Measurements from ENCODE around the gene KLHL2. TPM values are rescaled to one million over a fixed set of nuclear protein-coding genes. Genes with fewer than 3 reads are reported as not detected.
A peak's percentile ranks its signal among the peaks of the same experiment; 100 is the strongest.

Gene KLHL2
- total RNA-seq, 1 experiment from 2014 or later, result 26.4 TPM

DNA sequence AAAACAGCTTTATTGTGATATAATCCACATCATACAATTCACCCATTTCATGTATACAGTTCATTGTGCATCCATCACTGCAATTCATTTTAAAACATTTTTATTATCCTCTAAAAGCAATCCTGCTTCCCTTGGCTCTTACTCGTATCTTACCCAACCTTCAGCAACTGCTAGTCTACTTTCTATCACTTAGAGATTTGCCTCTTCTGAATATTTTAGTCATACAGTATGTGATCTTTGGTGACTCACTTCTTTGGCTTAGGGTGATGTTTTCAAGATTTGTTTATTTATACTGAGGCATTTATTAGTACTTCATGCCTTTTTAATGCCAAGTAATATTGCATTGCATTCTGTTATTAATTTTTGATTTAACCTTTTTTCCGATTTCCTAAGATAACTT is 105.1 kb downstream of the KLHL2 start:
- peak in 1 of 2 experiments; percentile 39 for DNase-seq
- Histone ChIP-seq H3K4me1 (replicated peaks; ENCODE audit: insufficient read depth) (peaks cover 6% of the 10 kb centered on the region; the same call in 1 of the 2 replicates), H3K4me2 (no peak overlapping the region), H3K36me3 (ENCODE audit: low read depth) (no peaks in the 10 kb centered on the region), H3K9me3 (ENCODE audit: insufficient read depth, low read depth) (no peaks in the 10 kb centered on the region), H3K27ac (no peak overlapping the region), H4K20me1 (ENCODE audit: insufficient read depth) (no peaks in the 10 kb centered on the region), H3F3A (ENCODE audit: insufficient read depth, low read depth) (no peaks in the 10 kb centered on the region), H3K27me3 (ENCODE audit: insufficient read depth, low read depth) (no peaks in the 10 kb centered on the region), H3K4me3 (no peak overlapping the region), H2AFZ (no peak overlapping the region), H3K9me2 (ENCODE audit: insufficient read depth) (no peaks in the 10 kb centered on the region), H3K79me2 (ENCODE audit: low read depth) (no peaks in the 10 kb centered on the region)
- no TSS peak for BruUV-seq (replicated peaks)
- no peak for TF ChIP-seq EZH2 (IDR thresholded peaks at IDR 0.05; ENCODE audit: low read depth)
- TF ChIP-seq, protein P1, sequence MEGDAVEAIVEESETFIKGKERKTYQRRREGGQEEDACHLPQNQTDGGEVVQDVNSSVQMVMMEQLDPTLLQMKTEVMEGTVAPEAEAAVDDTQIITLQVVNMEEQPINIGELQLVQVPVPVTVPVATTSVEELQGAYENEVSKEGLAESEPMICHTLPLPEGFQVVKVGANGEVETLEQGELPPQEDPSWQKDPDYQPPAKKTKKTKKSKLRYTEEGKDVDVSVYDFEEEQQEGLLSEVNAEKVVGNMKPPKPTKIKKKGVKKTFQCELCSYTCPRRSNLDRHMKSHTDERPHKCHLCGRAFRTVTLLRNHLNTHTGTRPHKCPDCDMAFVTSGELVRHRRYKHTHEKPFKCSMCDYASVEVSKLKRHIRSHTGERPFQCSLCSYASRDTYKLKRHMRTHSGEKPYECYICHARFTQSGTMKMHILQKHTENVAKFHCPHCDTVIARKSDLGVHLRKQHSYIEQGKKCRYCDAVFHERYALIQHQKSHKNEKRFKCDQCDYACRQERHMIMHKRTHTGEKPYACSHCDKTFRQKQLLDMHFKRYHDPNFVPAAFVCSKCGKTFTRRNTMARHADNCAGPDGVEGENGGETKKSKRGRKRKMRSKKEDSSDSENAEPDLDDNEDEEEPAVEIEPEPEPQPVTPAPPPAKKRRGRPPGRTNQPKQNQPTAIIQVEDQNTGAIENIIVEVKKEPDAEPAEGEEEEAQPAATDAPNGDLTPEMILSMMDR (conservative IDR thresholded peaks at IDR 0.05), result no peak
- ChIA-PET CTCF (interaction anchor here (0.5 kb wide), 1 partner anchor 178 kb away, joined by 3 read pairs; no protein-coding TSS in a partner anchor), POLR2A (ENCODE audit: unreplicated experiment) (interaction anchor here (0.6 kb wide), 1 partner anchor 801 kb away, joined by 6 read pairs; no protein-coding TSS in a partner anchor)
- intact Hi-C loops (cut with micrococcal nuclease; ENCODE audit: unreplicated experiment), result no loop called here

DNA sequence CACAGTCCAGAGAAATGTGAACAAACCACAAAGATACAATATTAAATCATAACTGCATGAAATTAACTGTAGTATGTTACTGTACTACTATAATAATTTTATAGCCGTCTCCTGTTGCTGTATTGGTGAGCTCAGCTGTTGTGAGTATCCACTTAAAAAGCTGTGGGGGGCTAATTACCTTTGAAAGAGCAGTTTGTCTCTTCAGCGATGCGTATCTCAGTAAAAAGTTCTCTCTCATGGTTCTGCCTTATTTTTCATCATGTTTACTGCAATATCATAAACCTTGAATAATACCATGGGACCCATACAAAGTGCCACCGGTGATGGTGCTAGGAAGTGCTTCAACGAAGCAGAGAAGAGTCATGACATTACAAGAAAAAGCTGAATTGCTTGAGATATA is 111.7 kb downstream of the KLHL2 start:
- Histone ChIP-seq H2AFZ (no peak overlapping the region), H3K4me3 (no peak overlapping the region), H4K20me1 (ENCODE audit: insufficient read depth) (no peaks in the 10 kb centered on the region), H3K27ac (no peak overlapping the region), H3K9me2 (ENCODE audit: insufficient read depth) (no peaks in the 10 kb centered on the region), H3K4me1 (replicated peaks; ENCODE audit: insufficient read depth) (no peaks in the 10 kb centered on the region), H3K4me2 (no peak overlapping the region), H3K9me3 (ENCODE audit: insufficient read depth, low read depth) (no peaks in the 10 kb centered on the region), H3K36me3 (ENCODE audit: low read depth) (no peaks in the 10 kb centered on the region; the same call in 1 of the 2 replicates), H3K79me2 (ENCODE audit: low read depth) (no peaks in the 10 kb centered on the region), H3F3A (ENCODE audit: insufficient read depth, low read depth) (no peaks in the 10 kb centered on the region), H3K27me3 (ENCODE audit: insufficient read depth, low read depth) (no peaks in the 10 kb centered on the region)
- intact Hi-C loops (cut with micrococcal nuclease; ENCODE audit: unreplicated experiment), result no loop called here
- BruUV-seq (replicated peaks), result no TSS peak
- ChIA-PET POLR2A (ENCODE audit: unreplicated experiment) (no interaction called here), CTCF (no interaction called here)
- TF ChIP-seq EZH2 (IDR thresholded peaks at IDR 0.05; ENCODE audit: low read depth), result no peak
- TF ChIP-seq, protein P1 (conservative IDR thresholded peaks at IDR 0.05), result no peak
- DNase-seq, result no peak

DNA sequence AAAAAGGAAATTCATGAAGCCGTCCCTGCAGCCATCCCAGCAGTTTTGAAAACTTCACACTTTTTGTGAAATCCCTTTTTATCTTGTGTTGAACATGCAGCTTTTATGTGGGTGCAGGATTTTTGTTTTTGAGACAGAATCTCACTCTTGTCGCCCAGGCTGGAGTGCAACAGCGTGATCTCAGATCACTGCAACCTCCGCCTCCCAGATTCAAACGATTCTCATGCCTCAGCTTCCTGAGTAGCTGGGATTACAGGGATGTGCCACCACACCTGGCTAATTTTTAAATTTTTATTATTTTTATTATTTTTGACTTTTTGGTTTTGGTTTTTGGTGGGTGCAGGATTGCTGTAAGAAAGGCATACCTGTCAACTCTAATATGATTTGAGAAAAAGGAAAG is 112.1 kb downstream of the KLHL2 start:
- TF ChIP-seq EZH2 (IDR thresholded peaks at IDR 0.05; ENCODE audit: low read depth), result no peak
- TF ChIP-seq, protein P1 (conservative IDR thresholded peaks at IDR 0.05), result no peak
- no peaks in the 10 kb centered on the region for H4K20me1 ChIP-seq (ENCODE audit: insufficient read depth)
- no peaks in the 10 kb centered on the region for H3K9me3 ChIP-seq (ENCODE audit: insufficient read depth, low read depth)
- intact Hi-C loops (cut with micrococcal nuclease; ENCODE audit: unreplicated experiment), result no loop called here
- H3K79me2 ChIP-seq (ENCODE audit: low read depth), result no peaks in the 10 kb centered on the region
- POLR2A ChIA-PET (ENCODE audit: unreplicated experiment), result no interaction called here
- no peaks in the 10 kb centered on the region; the same call in 1 of the 2 replicates for H3K36me3 ChIP-seq (ENCODE audit: low read depth)
- H3K27me3 ChIP-seq (ENCODE audit: insufficient read depth, low read depth), result no peaks in the 10 kb centered on the region
- CTCF ChIA-PET, result no interaction called here
- no TSS peak for BruUV-seq (replicated peaks)
- no peaks in the 10 kb centered on the region for H3K4me1 ChIP-seq (replicated peaks; ENCODE audit: insufficient read depth)
- H3F3A ChIP-seq (ENCODE audit: insufficient read depth, low read depth), result no peaks in the 10 kb centered on the region
- H3K9me2 ChIP-seq (ENCODE audit: insufficient read depth), result no peaks in the 10 kb centered on the region
- no peak overlapping the region for H3K4me2 ChIP-seq
- no peak overlapping the region for H3K27ac ChIP-seq
- no peak overlapping the region for H2AFZ ChIP-seq
- no peak for DNase-seq
- no peak overlapping the region for H3K4me3 ChIP-seq

Measured in PC-9 (cell line).